Osteocyte (in vitro differentiated cells): Measurements from ENCODE around the gene CYP26B1. TPM values are rescaled to one million over a fixed set of nuclear protein-coding genes. Genes with fewer than 3 reads are reported as not detected.

Source experiments
- DNase-seq: peaks from one replicate; pipeline ENCODE4 v3.0.0; 2021; ENCODE audit warnings: mixed read lengths; ENCODE audit not compliant: unreplicated experiment; ENCODE audit errors: extremely low spot score
- H3K27ac Mint-ChIP-seq: one replicate; pipeline ENCODE4 v1.8.0; 2021; ENCODE audit warnings: mild to moderate bottlenecking, mixed read lengths; ENCODE audit not compliant: unreplicated experiment
- H3K27me3 Mint-ChIP-seq: one replicate; pipeline ENCODE4 v1.8.0; 2021; ENCODE audit warnings: mixed read lengths; ENCODE audit not compliant: unreplicated experiment
- H3K36me3 Mint-ChIP-seq: one replicate; pipeline ENCODE4 v1.8.0; 2021; ENCODE audit warnings: mixed read lengths; ENCODE audit not compliant: unreplicated experiment
- H3K4me1 Mint-ChIP-seq: one replicate; pipeline ENCODE4 v1.8.0; 2021; ENCODE audit warnings: mixed read lengths; ENCODE audit not compliant: unreplicated experiment
- H3K4me3 Mint-ChIP-seq: one replicate; pipeline ENCODE4 v1.8.0; 2021; ENCODE audit warnings: mild to moderate bottlenecking, moderate library complexity, mixed read lengths; ENCODE audit not compliant: unreplicated experiment
- H3K9me3 Mint-ChIP-seq: one replicate; pipeline ENCODE4 v1.8.0; 2021; ENCODE audit warnings: mixed read lengths; ENCODE audit not compliant: unreplicated experiment
- total RNA-seq: library from RNA; stranded (reverse); gene quantifications from 2 replicates; pipeline ENCODE4 v1.2.1, GENCODE V29; 2021
- TF ChIP-seq, protein P1 (sequence below): fragments of 200-600 bp; sonication (generic); IDR thresholded peaks from 2 replicates; pipeline ENCODE4 v1.5.0; 2021; ENCODE audit warnings: antibody characterized with exemption, mild to moderate bottlenecking, moderate library complexity

CYP26B1 gene
- total RNA-seq, 1 donor from 2014 or later, result 1.3 TPM

- peaks cover 19% of the 10 kb centered on the region for H3K27me3 Mint-ChIP-seq
- no peak overlapping the region for H3K27ac Mint-ChIP-seq
- no peaks in the 10 kb centered on the region for H3K36me3 Mint-ChIP-seq
- DNase-seq, result peak; percentile 79
- no peak overlapping the region for H3K4me3 Mint-ChIP-seq
- TF ChIP-seq, protein P1, sequence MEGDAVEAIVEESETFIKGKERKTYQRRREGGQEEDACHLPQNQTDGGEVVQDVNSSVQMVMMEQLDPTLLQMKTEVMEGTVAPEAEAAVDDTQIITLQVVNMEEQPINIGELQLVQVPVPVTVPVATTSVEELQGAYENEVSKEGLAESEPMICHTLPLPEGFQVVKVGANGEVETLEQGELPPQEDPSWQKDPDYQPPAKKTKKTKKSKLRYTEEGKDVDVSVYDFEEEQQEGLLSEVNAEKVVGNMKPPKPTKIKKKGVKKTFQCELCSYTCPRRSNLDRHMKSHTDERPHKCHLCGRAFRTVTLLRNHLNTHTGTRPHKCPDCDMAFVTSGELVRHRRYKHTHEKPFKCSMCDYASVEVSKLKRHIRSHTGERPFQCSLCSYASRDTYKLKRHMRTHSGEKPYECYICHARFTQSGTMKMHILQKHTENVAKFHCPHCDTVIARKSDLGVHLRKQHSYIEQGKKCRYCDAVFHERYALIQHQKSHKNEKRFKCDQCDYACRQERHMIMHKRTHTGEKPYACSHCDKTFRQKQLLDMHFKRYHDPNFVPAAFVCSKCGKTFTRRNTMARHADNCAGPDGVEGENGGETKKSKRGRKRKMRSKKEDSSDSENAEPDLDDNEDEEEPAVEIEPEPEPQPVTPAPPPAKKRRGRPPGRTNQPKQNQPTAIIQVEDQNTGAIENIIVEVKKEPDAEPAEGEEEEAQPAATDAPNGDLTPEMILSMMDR, result no peak
- H3K9me3 Mint-ChIP-seq, result peaks cover 10% of the 10 kb centered on the region
- H3K4me1 Mint-ChIP-seq, result peaks cover 4% of the 10 kb centered on the region
These were observed 21.2 kb downstream of the CYP26B1 start for GRCh38 chr2:72126186-72127100.

- no peak overlapping the region for H3K4me3 Mint-ChIP-seq
- H3K27me3 Mint-ChIP-seq, result peaks cover 21% of the 10 kb centered on the region
- H3K4me1 Mint-ChIP-seq, result no peaks in the 10 kb centered on the region
- no peaks in the 10 kb centered on the region for H3K36me3 Mint-ChIP-seq
- TF ChIP-seq, protein P1, result no peak
- peaks cover 11% of the 10 kb centered on the region for H3K9me3 Mint-ChIP-seq
- no peak overlapping the region for H3K27ac Mint-ChIP-seq
- no peak for DNase-seq
These were observed 23.3 kb downstream of the CYP26B1 start for GRCh38 chr2:72124376-72124775.

DNA sequence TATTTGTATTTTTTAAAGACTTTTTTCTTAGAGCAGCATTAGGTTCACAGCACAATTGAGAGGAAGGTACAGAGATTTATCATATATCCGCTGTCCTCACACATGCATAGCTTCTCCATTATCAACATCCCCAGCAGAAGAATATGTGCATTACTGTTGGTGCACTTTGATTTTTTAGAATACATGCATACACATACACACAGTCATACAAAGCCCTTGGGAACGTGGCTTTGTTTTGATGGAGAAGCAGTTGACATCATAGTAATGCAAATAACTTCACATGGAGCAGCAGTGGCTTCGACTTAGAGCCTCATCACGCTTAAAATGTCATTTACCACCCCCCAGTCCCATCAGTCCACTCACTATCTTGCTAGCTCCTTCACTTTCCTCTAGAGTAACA, 26.5 kb downstream of the CYP26B1 start:
- Mint-ChIP-seq H3K4me1 (peaks cover 6% of the 10 kb centered on the region), H3K9me3 (peaks cover 11% of the 10 kb centered on the region), H3K36me3 (no peaks in the 10 kb centered on the region), H3K27ac (no peak overlapping the region), H3K4me3 (no peak overlapping the region), H3K27me3 (peaks cover 21% of the 10 kb centered on the region)
- TF ChIP-seq, protein P1, result no peak
- no peak for DNase-seq

GRCh38 chr2:72118951-72119350, 28.7 kb downstream of the CYP26B1 start:
- TF ChIP-seq, protein P1, result no peak
- H3K9me3 Mint-ChIP-seq, result peaks cover 11% of the 10 kb centered on the region
- H3K27ac Mint-ChIP-seq, result no peak overlapping the region
- DNase-seq, result no peak
- no peaks in the 10 kb centered on the region for H3K36me3 Mint-ChIP-seq
- H3K4me3 Mint-ChIP-seq, result no peak overlapping the region
- H3K27me3 Mint-ChIP-seq, result peaks cover 16% of the 10 kb centered on the region
- peaks cover 27% of the 10 kb centered on the region for H3K4me1 Mint-ChIP-seq

- DNase-seq, result no peak
- Mint-ChIP-seq H3K4me1 (peaks cover 31% of the 10 kb centered on the region), H3K27ac (no peak overlapping the region), H3K36me3 (no peaks in the 10 kb centered on the region), H3K9me3 (peaks cover 11% of the 10 kb centered on the region), H3K4me3 (no peak overlapping the region), H3K27me3 (peaks cover 13% of the 10 kb centered on the region)
- TF ChIP-seq, protein P1, result no peak
These were observed 29.3 kb downstream of the CYP26B1 start for GRCh38 chr2:72118386-72118785.
